ENCODE data around the gene FRMPD3.

Gene FRMPD3

GRCh38 chrX:107482046-107482445 is 32.6 kb downstream of the FRMPD3 start:
- no peak for DNase-seq

GRCh38 chrX:107484002-107484726 is 34.7 kb downstream of the FRMPD3 start:
- DNase-seq: no peak

GRCh38 chrX:107485013-107485412 is 35.6 kb downstream of the FRMPD3 start:
- no peak for DNase-seq

GRCh38 chrX:107493141-107493540 is 43.7 kb downstream of the FRMPD3 start:
- DNase-seq: no peak

GRCh38 chrX:107496786-107497185 is 47.3 kb downstream of the FRMPD3 start:
- DNase-seq: no peak
